Measurements from ENCODE around the gene LIM2. TPM values are rescaled to one million over a fixed set of nuclear protein-coding genes. Genes with fewer than 3 reads are reported as not detected.

LIM2 gene
- total RNA-seq, 4 donors from 2014 or later = not detected

GRCh38 chr19:51365211-51365964 lies 22.4 kb downstream of the LIM2 start:
- Histone ChIP-seq H3K4me1 (peaks cover 11 to 36% (median 15%) of the 10 kb centered on the region in 4 donors), H3K9me3 (no peaks in the 10 kb centered on the region), H3K4me3 (peak overlapping the region; percentile 66 to 80 (median 77)), H3K36me3 (no peaks in the 10 kb centered on the region), H3K27ac (peak overlapping the region; percentile 98 to 100 (median 100)), H3K27me3 (no peaks in the 10 kb centered on the region)
- 0 to 10% methylated on average over 1 to 10 of the region's 10 CpGs for WGBS, 2 donors (ENCODE audit: low coverage in 1 of 2)
- DNase-seq = peak; percentile 45
- in situ Hi-C loops (cut with MboI; ENCODE audit: low pct_ligation_motif_present in 1 of 4, low pct_unique_long_range_greater_than_20kb in 1 of 4, low sequenced_read_pairs in 3 of 4) = no loop called here
- TF ChIP-seq EP300 (IDR thresholded peaks at IDR 0.05; ENCODE audit: low read depth) (no peak), POLR2AphosphoS5 (IDR thresholded peaks at IDR 0.05) (no peak), CTCF (IDR thresholded peaks at IDR 0.05) (no peak), POLR2A (IDR thresholded peaks at IDR 0.05) (no peak)
- intact Hi-C loops (cut with DNase I; ENCODE audit: low total_unique reads) = no loop called here

- intact Hi-C loops (cut with DNase I; ENCODE audit: low total_unique reads) = no loop called here
- Histone ChIP-seq H3K4me1 (peaks cover 11 to 36% (median 15%) of the 10 kb centered on the region in 4 donors), H3K27me3 (no peaks in the 10 kb centered on the region), H3K9me3 (no peaks in the 10 kb centered on the region), H3K4me3 (no peak overlapping the region), H3K27ac (peak overlapping the region; percentile 98 to 100 (median 100)), H3K36me3 (no peaks in the 10 kb centered on the region)
- 78 to 82% methylated on average over 7 to 15 of the region's 15 CpGs for WGBS, 2 donors (ENCODE audit: low coverage in 1 of 2)
- no peak for TF ChIP-seq POLR2A (IDR thresholded peaks at IDR 0.05)
- no peak for TF ChIP-seq POLR2AphosphoS5 (IDR thresholded peaks at IDR 0.05)
- TF ChIP-seq CTCF (IDR thresholded peaks at IDR 0.05) = no peak
- TF ChIP-seq EP300 (IDR thresholded peaks at IDR 0.05; ENCODE audit: low read depth) = no peak
- in situ Hi-C loops (cut with MboI; ENCODE audit: low pct_ligation_motif_present in 1 of 4, low pct_unique_long_range_greater_than_20kb in 1 of 4, low sequenced_read_pairs in 3 of 4) = no loop called here
- DNase-seq = no peak
Measured at GRCh38 chr19:51364200-51365106, 23.3 kb downstream of the LIM2 start.

- H3K36me3 ChIP-seq = no peaks in the 10 kb centered on the region
- H3K27me3 ChIP-seq = no peaks in the 10 kb centered on the region
- H3K4me1 ChIP-seq = peaks cover 7 to 30% (median 11%) of the 10 kb centered on the region in 4 donors
- DNase-seq = no peak
- no peak overlapping the region for H3K4me3 ChIP-seq
- no peak overlapping the region for H3K27ac ChIP-seq
- TF ChIP-seq EP300 (IDR thresholded peaks at IDR 0.05; ENCODE audit: low read depth) = no peak
- TF ChIP-seq CTCF (IDR thresholded peaks at IDR 0.05) = no peak
- TF ChIP-seq POLR2A (IDR thresholded peaks at IDR 0.05) = no peak
- TF ChIP-seq POLR2AphosphoS5 (IDR thresholded peaks at IDR 0.05) = no peak
- intact Hi-C loops (cut with DNase I; ENCODE audit: low total_unique reads) (no loop called here), in situ Hi-C loops (cut with MboI; ENCODE audit: low pct_ligation_motif_present in 1 of 4, low pct_unique_long_range_greater_than_20kb in 1 of 4, low sequenced_read_pairs in 3 of 4) (no loop called here)
- H3K9me3 ChIP-seq = no peaks in the 10 kb centered on the region
- 88 to 91% methylated on average over 5 to 13 of the region's 13 CpGs for WGBS, 2 donors (ENCODE audit: low coverage in 1 of 2)
Measured at GRCh38 chr19:51361239-51361638, 26.5 kb downstream of the LIM2 start.

- DNase-seq = no peak
- H3K36me3 ChIP-seq = no peaks in the 10 kb centered on the region
- TF ChIP-seq CTCF (IDR thresholded peaks at IDR 0.05) (no peak), POLR2AphosphoS5 (IDR thresholded peaks at IDR 0.05) (no peak), POLR2A (IDR thresholded peaks at IDR 0.05) (no peak), EP300 (IDR thresholded peaks at IDR 0.05; ENCODE audit: low read depth) (no peak)
- intact Hi-C loops (cut with DNase I; ENCODE audit: low total_unique reads) (no loop called here), in situ Hi-C loops (cut with MboI; ENCODE audit: low pct_ligation_motif_present in 1 of 4, low pct_unique_long_range_greater_than_20kb in 1 of 4, low sequenced_read_pairs in 3 of 4) (no loop called here)
- no peak overlapping the region for H3K4me3 ChIP-seq
- H3K27ac ChIP-seq = no peak overlapping the region
- H3K27me3 ChIP-seq = no peaks in the 10 kb centered on the region
- H3K4me1 ChIP-seq = peaks cover under 1 to 16% (median 6%) of the 10 kb centered on the region in 4 donors
- H3K9me3 ChIP-seq = no peaks in the 10 kb centered on the region
- 96 to 100% methylated on average over 4 of the region's 4 CpGs for WGBS, 2 donors (ENCODE audit: low coverage in 1 of 2)
Measured at GRCh38 chr19:51359294-51359693, 28.5 kb downstream of the LIM2 start.
